HG03520 (cell line): ENCODE results near the gene SULF2.

Source experiments
- ATAC-seq: cut with Tn5 transposase; IDR thresholded peaks from one replicate; pipeline ENCODE4 v1.9.1; 2021; ENCODE audit warnings: mild to moderate bottlenecking, moderate library complexity; ENCODE audit not compliant: unreplicated experiment

The SULF2 gene

DNA sequence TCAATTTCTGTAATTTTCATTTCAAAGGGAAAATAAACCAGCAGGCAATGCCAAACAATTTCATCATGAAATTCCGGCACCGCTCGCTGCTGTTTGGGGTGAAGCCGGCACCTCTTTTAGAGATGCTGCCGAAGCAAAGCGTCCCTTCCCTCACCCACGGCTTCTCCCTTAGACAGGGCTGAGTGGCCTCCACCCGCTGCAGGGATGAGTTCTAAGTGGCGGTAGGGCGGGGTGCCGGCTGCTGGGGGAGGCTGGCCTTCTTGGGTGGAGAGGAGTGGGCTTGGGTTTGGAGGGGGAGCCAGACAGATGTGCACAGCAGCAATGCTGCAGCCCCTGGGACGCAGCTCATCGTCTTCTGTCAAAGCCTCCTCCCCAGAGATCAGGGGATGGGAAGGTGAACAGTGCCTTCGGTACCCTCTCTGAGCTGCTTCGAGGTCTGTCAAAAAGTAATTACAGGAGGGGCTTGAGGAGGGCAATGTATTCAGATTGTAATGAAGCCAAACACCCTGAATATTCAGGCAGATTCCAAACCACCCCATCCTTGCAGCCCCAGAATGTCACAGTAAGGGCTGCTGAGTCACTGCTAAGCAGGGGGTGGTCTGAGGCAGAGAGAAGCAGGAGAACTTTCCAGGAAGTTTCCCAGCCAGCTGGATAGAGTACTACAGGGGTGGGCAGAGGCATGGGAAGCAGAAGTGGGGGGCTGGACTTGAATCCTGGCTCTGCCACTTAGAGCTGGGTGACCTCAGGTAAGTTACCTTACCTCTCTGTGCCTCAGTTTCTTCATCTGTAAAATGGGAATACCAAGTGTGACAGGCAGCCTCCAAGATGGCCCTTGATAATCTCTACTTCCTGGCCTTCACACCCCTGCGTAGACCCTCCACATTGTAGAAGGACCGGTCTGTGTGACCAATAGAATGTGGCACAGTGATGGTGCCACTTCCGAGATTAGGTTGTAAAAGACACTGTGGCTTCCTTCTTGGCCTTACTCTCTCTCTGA, 96.6 kb downstream of the SULF2 start:
- no peak for ATAC-seq

DNA sequence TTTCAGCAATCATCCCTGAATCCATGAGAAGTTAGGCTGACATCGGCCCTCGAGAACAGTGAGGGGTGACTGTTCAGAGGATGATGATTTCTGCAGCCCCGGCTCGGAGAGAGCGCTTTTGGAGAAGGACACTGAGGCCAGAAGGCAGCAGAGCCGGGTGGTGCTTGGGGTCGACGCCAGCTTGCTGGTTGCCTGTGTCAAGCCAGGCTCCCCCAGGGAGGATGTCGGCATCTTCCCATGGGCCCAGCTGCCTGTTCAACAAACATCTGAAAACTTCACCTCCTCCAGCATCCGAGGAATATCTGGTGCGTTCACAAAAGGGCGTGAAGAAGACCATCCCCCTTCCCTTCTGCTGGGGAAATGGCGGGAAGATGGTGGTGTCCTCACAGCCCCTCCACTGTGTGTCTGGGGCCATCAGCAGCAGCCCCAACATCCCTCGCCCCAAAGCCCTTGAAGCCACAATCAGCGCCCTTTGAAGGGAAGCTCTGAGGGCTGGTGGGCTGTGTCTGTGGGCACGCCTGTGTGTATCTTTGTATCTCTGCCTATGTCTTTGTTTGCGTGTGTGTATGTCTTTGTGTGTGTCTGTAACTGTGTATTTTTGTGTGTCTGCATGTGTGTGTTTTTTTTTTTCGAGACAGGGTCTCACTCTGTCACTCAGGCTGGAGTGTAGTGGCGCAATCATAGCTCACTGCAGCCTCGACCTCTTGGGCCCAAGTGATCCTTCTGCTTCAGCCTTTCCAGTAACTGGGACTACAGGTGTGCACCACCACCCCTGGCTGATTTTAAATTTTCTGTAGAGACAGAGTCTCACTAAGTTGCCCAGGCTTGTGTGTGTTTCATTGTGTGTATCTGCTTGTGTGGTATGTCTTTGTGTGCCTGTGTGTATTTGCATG, 97.9 kb downstream of the SULF2 start:
- no peak for ATAC-seq

DNA sequence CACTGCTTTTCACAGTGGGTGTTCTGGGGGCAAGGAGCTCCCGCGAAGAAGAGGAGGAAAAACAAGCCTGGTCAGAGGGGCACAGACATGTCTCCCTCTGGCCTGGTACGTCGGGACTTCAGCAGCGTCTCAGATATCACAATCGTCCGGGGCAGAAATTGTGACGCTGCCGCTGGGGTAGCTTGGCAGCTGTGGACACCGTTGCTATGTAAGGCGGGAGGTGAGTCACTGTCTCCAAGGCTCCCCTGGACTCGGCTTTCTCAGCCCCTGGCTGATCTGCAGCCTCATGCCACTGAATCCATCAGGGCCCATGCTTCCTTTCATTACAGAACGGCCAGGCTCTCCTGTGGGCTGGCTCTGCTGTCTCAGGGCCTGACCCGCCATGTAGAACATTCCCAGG, 98.7 kb downstream of the SULF2 start:
- no peak for ATAC-seq

DNA sequence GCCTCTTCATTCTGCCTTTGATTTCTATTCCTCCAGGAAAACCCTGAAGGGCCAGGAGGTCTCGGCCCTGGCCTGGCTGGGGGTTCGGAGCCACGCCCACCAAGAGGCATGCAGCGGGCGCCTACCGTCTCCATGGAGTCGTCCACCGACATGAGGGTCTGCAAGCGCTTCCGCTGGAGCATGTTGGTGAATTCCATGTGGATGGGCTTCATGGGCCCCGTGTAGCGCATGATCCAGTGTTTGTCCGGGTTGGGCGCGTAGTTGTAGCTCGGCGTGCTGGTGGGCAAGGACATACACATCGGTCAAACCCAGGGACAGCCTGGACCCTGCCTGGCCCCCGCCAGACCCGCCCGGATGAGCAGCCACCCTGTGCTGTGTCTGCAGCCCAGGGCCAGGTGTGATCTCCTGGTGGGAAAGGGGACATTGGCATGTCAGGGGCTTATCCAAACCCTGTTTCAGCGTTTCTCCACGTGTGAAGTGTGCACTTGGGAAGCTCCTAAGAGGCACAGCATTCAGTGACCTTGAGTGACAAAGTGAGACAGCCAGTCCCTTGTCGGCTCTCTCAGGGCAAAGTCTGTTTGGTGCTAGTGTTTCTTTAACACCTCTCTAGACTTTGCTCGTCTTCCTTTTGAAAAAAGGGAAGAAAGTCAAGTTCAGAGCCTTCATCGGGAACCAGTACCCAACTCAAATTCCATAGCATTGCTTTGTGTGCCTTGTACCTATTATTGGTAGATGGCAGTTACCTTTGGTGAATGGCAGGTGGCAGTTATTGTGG, 100.8 kb downstream of the SULF2 start:
- ATAC-seq, result no peak

DNA sequence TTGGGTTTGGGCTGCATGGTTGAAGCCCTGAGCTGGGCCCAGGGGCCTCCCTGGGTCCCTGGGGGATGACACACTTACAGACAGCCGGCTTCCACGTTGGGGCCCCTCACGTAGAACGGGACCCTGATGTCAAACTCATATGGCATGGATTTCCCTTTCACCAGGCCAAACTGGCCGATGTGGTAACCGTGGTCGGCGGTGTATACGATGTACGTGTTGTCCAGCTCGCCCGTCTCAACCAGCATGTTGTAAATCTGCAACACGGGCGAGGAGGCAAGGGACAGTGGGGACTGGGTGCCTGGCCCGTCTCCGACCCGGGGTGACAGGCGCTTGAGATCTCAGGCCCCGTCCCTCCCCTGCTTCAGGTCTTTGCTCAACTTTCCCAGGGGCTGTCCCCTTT, 102.4 kb downstream of the SULF2 start:
- ATAC-seq, result no peak

DNA sequence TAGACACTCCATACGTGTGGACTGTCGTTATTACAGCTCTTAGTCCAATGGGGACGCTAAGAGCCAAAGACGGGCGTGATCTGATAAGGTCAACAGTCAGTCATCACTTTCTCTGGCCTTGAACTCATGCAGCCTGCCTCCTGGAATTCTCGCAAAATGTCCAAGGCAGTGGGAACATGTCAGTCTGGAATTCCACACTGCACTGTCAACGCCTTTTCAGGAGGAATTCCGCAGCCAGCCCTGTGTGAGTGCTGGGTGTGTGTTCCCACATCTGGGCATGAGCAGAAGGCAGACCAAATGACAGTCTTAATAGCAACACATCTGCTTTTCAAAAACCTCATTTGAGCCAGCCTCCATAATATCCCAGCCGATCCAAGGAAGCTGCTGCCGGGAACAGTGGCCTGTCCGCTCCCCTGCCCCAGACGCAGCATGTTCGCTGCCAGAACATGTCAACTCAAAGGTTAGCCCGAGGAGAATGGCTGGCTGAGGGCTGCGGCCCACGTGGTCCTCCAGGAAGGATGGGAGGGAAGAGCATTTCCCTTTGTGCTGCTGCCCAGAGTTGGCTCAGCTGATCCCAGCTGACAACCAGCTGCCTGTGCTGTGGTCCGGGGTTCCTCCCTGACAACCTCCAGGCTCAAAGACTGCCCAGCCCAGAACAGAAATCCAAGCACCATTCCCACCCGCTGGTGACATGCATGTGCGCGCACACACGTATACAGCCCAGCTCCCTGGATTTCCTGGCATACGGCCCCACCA, 103.1 kb downstream of the SULF2 start:
- ATAC-seq, result no peak

- no peak for ATAC-seq
These were observed 104.3 kb downstream of the SULF2 start for GRCh38 chr20:47680804-47681529.

- ATAC-seq, result no peak
These were observed 105.8 kb downstream of the SULF2 start for GRCh38 chr20:47679462-47679861.

- ATAC-seq, result no peak
These were observed 106.7 kb downstream of the SULF2 start for GRCh38 chr20:47678536-47678935.

DNA sequence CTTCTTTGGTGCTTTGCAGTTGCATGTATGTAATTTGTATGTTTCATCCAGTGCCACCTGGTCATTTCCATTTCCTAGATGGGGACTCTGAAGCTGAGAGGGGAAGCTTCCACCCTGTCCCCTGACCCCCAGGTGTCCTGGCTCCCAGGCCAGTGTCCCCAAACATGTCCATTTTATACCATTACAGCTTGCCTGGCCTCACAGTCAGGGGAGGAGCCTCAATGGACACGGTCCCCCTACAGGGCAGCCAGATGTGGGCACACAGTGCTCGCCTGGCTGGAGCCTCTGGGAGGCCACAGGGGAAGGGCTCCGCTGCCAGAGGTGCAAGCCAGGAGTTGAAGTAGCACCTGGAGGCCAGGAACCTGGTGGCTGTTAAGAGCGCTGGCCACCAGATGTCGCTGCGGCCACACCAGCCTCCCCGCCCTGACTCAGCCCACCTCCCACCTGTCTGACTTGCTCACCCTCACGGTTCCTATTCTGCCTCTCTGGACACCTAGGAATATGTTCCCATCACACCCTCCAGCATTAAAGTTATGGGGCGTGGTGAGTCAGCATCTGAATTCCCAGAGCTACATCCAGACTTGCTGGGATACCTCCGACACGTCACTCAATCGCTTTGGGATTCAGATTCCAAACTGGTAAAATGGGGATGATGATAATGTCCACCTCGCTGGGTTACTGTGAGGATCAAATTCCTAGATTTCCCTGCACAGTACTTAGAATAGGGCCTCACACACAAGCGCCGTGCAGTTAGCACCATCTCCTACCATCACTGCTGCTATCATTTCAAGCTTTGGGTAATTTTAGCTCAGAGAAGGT, 107.4 kb downstream of the SULF2 start:
- ATAC-seq, result no peak

- ATAC-seq, result no peak
These were observed 108.2 kb downstream of the SULF2 start for GRCh38 chr20:47676912-47677634.

DNA sequence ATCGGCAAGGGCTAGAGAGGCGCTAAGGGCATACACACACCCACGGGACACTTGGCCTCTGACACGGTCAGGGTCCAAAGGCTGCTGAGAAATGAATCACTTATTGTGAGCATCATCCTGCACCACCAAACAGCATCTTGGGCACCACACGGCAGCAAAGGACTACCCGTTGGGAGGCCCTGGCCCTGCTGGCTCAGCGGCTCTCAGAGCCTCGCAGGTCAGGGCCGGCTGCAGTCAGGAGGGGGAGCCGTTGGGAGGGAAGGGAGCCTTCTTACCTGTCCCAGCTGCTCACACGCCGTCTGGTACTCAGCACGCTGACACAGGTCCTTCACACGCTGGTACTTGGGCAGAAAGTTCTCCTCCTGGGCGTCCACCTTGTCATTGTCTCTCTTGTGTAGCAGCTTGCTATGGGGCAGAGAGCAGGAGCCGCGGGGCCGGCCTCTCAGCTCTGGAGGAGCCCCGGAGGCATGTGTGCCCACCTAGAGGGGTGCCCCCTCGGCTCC, 109.0 kb downstream of the SULF2 start:
- ATAC-seq, result no peak

GRCh38 chr20:47675190-47676142, 109.8 kb downstream of the SULF2 start:
- ATAC-seq, result no peak

DNA sequence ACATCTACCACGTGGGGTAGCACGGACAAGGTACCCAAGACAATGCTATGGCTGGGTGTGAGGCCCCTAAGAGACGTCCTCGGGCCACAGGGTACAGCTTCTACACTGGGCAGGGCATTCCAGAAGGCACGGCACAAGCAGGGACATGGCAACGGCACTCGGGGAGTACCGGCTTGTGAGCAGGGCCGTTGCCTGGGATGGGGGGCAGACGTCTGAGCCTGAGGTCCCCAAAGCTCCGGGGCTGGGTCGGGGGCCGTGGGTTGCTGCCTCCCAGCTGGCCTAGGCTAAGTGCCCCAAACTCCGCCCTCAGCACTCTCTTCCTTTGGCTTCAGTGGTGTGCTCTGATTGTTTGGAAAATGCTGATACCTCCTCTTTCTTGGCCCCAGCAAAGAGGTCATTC, 110.6 kb downstream of the SULF2 start:
- ATAC-seq, result no peak

- ATAC-seq, result no peak
These were observed 111.1 kb downstream of the SULF2 start for GRCh38 chr20:47674145-47674544.

GRCh38 chr20:47673671-47673955, 111.7 kb downstream of the SULF2 start:
- no peak for ATAC-seq
